ENCODE measurements around the gene ANKRD31.

DNA sequence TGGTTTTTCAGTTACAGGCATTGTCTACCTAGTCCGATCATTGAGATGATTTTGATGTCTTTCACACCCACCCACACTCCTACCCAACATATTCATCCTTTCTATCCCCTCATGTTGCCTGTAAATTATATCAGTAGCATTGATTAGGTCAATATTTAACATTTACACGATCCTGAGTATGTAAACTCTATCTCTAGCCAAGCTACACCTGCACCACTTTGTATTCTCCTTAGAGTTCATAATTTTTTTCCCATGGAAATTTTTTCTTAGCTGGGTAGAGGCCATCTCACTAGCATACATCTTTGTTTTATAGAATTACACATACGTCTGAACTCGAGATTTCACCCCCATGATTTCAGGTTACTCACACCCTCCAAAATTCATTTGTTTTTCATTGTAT, 214.9 kb downstream of the ANKRD31 start:
- TF ChIP-seq TOX (CRISPR knock-in tag; IDR thresholded peaks at IDR 0.05; ENCODE audit: borderline replicate concordance) = no peak
- TF ChIP-seq BACH2 (CRISPR knock-in tag; IDR thresholded peaks at IDR 0.05; ENCODE audit: borderline replicate concordance) = no peak
- TF ChIP-seq ZFP30 (CRISPR knock-in tag; IDR thresholded peaks at IDR 0.05) = no peak
- no peak for TF ChIP-seq GLIS3 (CRISPR knock-in tag; IDR thresholded peaks at IDR 0.05)
- no peak for TF ChIP-seq SNAI2 (CRISPR knock-in tag; IDR thresholded peaks at IDR 0.05)
- no peak for TF ChIP-seq ISL1 (CRISPR knock-in tag; IDR thresholded peaks at IDR 0.05)
